Peyer's patch (tissue), 4 donors: ENCODE measurements around the gene PKLR. TPM values are rescaled to one million over a fixed set of nuclear protein-coding genes. Genes with fewer than 3 reads are reported as not detected.
"Not testable (repeated sequence)": the region's sequence is repeated elsewhere in the genome, so short reads cannot be mapped to it uniquely, and the experiment has no call there.

Experiments used
- DNase-seq, 3 donors: peaks; one replicate each; pipeline ENCODE4 v3.0.0-alpha.2; 2017 to 2019
- H3K27ac ChIP-seq, 4 donors: fragments of 200-600 bp; sonication (generic); one replicate each; pipeline ENCODE4 v1.5.1; 2016 to 2019
- H3K27me3 ChIP-seq, 2 donors: fragments of 200-600 bp; sonication (generic); one replicate each; pipeline ENCODE4 v1.5.1; 2019
- H3K36me3 ChIP-seq, 3 donors: fragments of 200-600 bp; sonication (generic); one replicate each; pipeline ENCODE4 v1.5.1; 2016 to 2019
- H3K4me1 ChIP-seq, 4 donors: fragments of 200-600 bp; sonication (generic); one replicate each; pipeline ENCODE4 v1.5.1; 2016 to 2019
- H3K4me3 ChIP-seq, 4 donors: fragments of 200-600 bp; sonication (generic); 1 replicate in 3 of 4; 2 replicates in 1 of 4; pipeline ENCODE4 v1.5.1; 2016 to 2019; ENCODE audit warnings: mild to moderate bottlenecking in 1 of 4
- H3K9me3 ChIP-seq, 4 donors: fragments of 200-600 bp; sonication (generic); one replicate each; pipeline ENCODE4 v1.5.1; 2016 to 2019; ENCODE audit warnings: mild to moderate bottlenecking in 1 of 4
- CTCF ChIP-seq, 6 experiments: fragments of 450-650 bp in 4 of 6; fragments of 200-600 bp in 2 of 6; sonication (generic) in 1 of 6; IDR thresholded peaks; one replicate each; pipeline ENCODE4 v1.5.1; 2017 to 2019; ENCODE audit warnings: antibody characterized with exemption in 6 of 6, mild to moderate bottlenecking in 3 of 6, moderate library complexity in 1 of 6
- POLR2A ChIP-seq, 2 donors: fragments of 450-650 bp; IDR thresholded peaks; one replicate each; pipeline ENCODE4 v1.5.1; 2017; ENCODE audit warnings: antibody characterized with exemption in 2 of 2, mild to moderate bottlenecking in 2 of 2, moderate library complexity in 2 of 2
- total RNA-seq, 4 donors: library from RNA; depleted of rRNA; stranded (reverse); fragments of >200 nt; gene quantifications; one replicate each; pipeline ENCODE4 v1.1.0, GENCODE V29; 2016

The PKLR gene
- total RNA-seq, 4 donors from 2014 or later: 35.7 to 50.5 (median 36.2) TPM; not detected in 1

- H3K27me3 ChIP-seq: no peaks in the 10 kb centered on the region
- H3K36me3 ChIP-seq: peaks cover 0 to 8% (median 0%) of the 10 kb centered on the region in 3 donors
- TF ChIP-seq CTCF (IDR thresholded peaks at IDR 0.05): no peak
- no peak for TF ChIP-seq POLR2A (IDR thresholded peaks at IDR 0.05)
Observed at GRCh38 chr1:155247667-155248553, 53.3 kb downstream of the PKLR start.

GRCh38 chr1:155246796-155247195 is 54.4 kb downstream of the PKLR start:
- H3K36me3 ChIP-seq, DNase-seq, H3K27me3 ChIP-seq, H3K4me3 ChIP-seq, H3K27ac ChIP-seq, H3K9me3 ChIP-seq: not testable (repeated sequence)
- H3K4me1 ChIP-seq: peaks cover 0 to 25% (median 10%) of the 10 kb centered on the region in 4 donors

More at GRCh38 chr1:155247667-155248553, 53.3 kb downstream of the PKLR start:
- Histone ChIP-seq H3K4me1 (peaks cover 0 to 21% (median 10%) of the 10 kb centered on the region in 4 donors), H3K9me3 (no peaks in the 10 kb centered on the region), H3K4me3 (no peak overlapping the region), H3K27ac (no peak overlapping the region)
- DNase-seq: no peak

GRCh38 chr1:155245163-155245524 is 56.1 kb downstream of the PKLR start:
- no peak for TF ChIP-seq CTCF (IDR thresholded peaks at IDR 0.05)
- no peak for TF ChIP-seq POLR2A (IDR thresholded peaks at IDR 0.05)
- no peaks in the 10 kb centered on the region for H3K9me3 ChIP-seq
- H3K27me3 ChIP-seq: no peaks in the 10 kb centered on the region
- H3K36me3 ChIP-seq: peaks cover 0 to 8% (median 0%) of the 10 kb centered on the region in 3 donors
- peaks cover 0 to 26% (median 7%) of the 10 kb centered on the region in 4 donors for H3K4me1 ChIP-seq
- H3K4me3 ChIP-seq: peak overlapping the region; percentile 48 to 70 (median 61)
- DNase-seq: no peak
- peak overlapping the region; percentile 80 to 95 (median 86) for H3K27ac ChIP-seq

- Histone ChIP-seq H3K4me3 (peak overlapping the region; percentile 48 to 70 (median 61)), H3K4me1 (peaks cover 0 to 27% (median 6%) of the 10 kb centered on the region in 4 donors), H3K36me3 (peaks cover 0 to 9% (median 0%) of the 10 kb centered on the region in 3 donors), H3K9me3 (no peaks in the 10 kb centered on the region), H3K27me3 (no peaks in the 10 kb centered on the region), H3K27ac (peak overlapping the region; percentile 80 to 95 (median 86))
- DNase-seq: peak; percentile 93 to 99 (median 98)
- TF ChIP-seq POLR2A (IDR thresholded peaks at IDR 0.05): peak; percentile 81 to 87
- TF ChIP-seq CTCF (IDR thresholded peaks at IDR 0.05): peak in 5 of 6 experiments; percentile 36 to 98 (median 95)
Observed at GRCh38 chr1:155244368-155245162, 56.7 kb downstream of the PKLR start.

GRCh38 chr1:155242805-155243358 is 58.4 kb downstream of the PKLR start:
- H3K4me1 ChIP-seq: peaks cover 0 to 27% (median 6%) of the 10 kb centered on the region in 4 donors
- H3K9me3 ChIP-seq: no peaks in the 10 kb centered on the region
- peak overlapping the region in 3 of 4 donors; percentile 9 to 95 (median 90) for H3K27ac ChIP-seq
- TF ChIP-seq CTCF (IDR thresholded peaks at IDR 0.05): no peak
- no peak for TF ChIP-seq POLR2A (IDR thresholded peaks at IDR 0.05)
- H3K27me3 ChIP-seq: no peaks in the 10 kb centered on the region
- peaks cover 0 to 16% (median 0%) of the 10 kb centered on the region in 3 donors for H3K36me3 ChIP-seq
- peak overlapping the region in 1 of 4 donors; percentile 67 for H3K4me3 ChIP-seq
- DNase-seq: no peak
